GM12864 (cell line): ENCODE measurements around the gene NEU3.

Source experiments
- DNase-seq: peaks from one replicate; pipeline ENCODE4 v3.0.0-alpha.2; 2011; ENCODE audit warnings: low read depth
- H3K4me3 ChIP-seq: 2 replicates; pipeline ENCODE4 v1.5.1; 2011; ENCODE audit warnings: mild to moderate bottlenecking, low read depth, low read length, control low read depth
- TF ChIP-seq, protein P1 (sequence below): IDR thresholded peaks from 2 replicates; pipeline ENCODE4 v1.5.1; 2011; ENCODE audit warnings: low read depth, mild to moderate bottlenecking, moderate library complexity, low read length, control low read depth, inconsistent platforms; ENCODE audit errors: missing control alignments

NEU3 gene

DNA sequence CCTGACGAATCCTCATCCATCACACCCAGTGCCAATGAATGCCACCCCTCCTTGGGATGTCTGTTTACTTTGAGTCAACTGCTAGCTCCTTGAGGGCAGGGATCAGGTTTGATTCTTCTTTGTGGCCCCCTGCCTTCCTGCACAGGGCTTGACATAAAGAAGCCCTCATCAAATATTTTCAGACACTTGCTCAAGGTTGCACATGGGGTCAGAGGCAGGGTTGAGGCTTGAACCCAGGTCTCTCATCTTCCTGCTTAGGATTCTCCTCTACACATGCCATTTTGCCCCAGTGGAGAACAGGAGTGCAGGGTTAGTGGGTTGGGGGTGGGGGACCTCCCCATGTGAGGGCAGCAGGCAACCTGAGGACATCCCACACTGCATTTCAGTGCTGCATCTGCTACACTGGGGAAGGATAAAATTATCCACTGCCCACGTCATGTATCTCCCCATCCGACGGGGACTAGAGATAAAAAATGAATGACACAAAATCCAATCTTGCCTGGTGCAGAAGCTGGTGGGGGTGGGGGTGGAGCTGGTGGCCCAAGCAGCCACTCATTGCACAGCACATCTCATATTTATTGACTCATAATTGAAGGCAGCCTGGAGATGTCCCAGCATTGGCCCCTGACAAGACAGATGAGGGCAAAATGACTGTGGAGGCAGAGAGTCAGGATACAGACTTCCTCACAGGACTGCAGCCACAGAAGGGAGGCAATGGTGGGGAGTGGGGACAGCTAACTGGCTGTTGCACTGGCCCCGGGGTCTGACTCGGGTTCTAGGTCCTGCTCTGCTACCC lies 41.3 kb downstream of the NEU3 start:
- DNase-seq = no peak
- TF ChIP-seq, protein P1, sequence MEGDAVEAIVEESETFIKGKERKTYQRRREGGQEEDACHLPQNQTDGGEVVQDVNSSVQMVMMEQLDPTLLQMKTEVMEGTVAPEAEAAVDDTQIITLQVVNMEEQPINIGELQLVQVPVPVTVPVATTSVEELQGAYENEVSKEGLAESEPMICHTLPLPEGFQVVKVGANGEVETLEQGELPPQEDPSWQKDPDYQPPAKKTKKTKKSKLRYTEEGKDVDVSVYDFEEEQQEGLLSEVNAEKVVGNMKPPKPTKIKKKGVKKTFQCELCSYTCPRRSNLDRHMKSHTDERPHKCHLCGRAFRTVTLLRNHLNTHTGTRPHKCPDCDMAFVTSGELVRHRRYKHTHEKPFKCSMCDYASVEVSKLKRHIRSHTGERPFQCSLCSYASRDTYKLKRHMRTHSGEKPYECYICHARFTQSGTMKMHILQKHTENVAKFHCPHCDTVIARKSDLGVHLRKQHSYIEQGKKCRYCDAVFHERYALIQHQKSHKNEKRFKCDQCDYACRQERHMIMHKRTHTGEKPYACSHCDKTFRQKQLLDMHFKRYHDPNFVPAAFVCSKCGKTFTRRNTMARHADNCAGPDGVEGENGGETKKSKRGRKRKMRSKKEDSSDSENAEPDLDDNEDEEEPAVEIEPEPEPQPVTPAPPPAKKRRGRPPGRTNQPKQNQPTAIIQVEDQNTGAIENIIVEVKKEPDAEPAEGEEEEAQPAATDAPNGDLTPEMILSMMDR = no peak
- H3K4me3 ChIP-seq = no peak overlapping the region

DNA sequence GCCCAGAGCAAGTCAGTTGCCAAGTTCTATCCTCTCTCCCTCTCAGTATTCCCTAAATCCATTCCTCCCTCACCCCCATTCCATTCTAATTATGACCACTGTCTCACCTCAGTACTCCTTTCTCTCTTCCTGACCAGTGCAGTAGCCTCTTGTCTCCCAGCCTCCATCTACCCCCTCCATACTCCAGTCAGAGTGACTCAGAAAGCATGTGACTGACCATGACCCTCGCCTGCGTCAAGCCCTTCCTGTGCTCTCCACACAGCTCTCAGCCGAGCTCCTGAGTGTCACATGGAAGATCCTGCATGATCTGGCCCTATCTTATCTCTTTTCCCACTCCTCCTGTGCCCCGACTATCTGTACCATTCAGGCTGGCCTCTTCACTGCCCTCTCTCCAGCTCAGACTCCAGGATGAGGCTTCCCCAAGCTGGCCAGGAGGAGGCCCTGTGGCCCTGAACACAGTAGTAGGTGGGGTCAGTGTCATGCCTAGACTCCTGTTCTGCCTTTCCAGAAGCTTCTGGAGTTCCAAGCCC lies 42.6 kb downstream of the NEU3 start:
- TF ChIP-seq, protein P1 = no peak
- no peak for DNase-seq
- H3K4me3 ChIP-seq = no peak overlapping the region

DNA sequence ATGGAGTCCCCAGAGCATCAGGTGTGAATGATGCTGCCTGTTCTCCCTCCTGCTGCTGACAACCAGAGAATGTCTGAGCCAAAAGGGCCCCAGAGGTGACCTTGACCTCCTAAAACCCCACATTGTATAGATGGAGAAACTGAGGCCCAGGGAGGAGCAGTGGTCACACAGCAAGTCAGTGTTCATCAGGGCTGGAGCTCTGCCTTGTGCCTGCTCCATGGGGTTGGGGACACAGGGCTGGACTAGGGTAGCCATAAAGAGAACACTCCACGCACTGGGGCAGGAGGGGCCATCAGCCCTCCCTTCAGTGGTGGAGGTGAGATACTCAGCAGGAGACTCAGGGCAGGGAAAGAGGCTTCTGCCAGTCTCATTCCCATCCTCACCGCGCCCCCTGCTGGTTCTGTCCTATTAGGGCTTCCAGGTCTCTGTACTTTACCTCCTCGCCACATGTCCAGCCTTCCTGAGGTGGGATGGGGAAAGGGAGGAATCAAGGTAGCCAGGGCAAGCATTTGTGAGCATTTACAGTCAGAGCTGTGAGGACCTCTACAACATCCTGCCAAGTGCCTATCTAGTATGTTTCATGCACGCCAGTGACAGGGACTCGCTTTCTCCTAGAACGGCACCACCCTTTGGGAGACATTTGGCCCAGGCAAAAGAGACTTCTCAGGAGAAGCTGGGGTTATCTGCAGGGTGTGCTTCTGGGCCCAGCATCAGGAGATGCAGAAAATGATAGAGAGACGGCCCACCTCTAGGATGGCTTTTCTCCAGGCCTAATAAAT lies 43.2 kb downstream of the NEU3 start:
- H3K4me3 ChIP-seq = no peak overlapping the region
- DNase-seq = no peak
- TF ChIP-seq, protein P1 = peak; percentile 87

DNA sequence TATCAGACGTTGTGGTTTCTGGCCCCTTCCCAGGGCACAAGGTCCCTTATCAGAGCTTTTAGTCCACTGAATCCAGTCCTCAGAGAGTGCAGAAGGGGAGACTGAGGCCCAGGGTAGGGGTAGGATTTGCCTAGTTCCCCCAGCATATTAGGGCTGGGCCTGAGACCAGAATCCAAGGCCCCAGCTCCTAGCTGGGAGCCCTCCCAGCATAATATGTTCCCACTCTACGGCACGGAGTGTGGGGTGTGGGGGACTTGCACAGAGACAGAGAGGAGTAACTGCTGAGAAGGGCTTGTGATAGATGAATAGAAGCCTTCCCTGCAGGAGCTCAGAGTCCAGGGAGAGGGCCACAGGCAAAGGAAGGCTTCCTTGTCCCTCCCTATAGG lies 43.8 kb downstream of the NEU3 start:
- TF ChIP-seq, protein P1 = no peak
- DNase-seq = no peak

DNA sequence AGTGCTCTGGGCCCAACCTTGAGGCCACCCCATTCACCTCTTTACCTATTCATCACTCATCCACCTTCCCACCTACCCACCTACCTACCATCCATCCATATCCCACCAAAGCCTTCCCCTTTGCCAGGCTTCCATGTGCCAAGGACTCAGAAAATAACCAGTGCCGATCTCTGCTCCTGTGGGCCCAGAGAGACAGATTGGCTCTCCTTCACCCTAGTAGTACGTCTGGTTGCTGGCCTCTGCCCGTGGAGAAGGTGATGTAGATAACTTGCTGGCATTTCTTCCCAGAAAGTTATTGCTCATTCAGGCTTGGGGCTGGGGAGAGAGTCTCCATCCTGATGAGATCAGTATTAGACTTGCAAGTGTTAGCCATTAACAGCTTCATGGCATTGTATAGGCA lies 45.2 kb downstream of the NEU3 start:
- DNase-seq = no peak
- TF ChIP-seq, protein P1 = no peak
- H3K4me3 ChIP-seq = no peak overlapping the region

More for the DNA sequence above, 43.8 kb downstream of the NEU3 start:
- H3K4me3 ChIP-seq = no peak overlapping the region

DNA sequence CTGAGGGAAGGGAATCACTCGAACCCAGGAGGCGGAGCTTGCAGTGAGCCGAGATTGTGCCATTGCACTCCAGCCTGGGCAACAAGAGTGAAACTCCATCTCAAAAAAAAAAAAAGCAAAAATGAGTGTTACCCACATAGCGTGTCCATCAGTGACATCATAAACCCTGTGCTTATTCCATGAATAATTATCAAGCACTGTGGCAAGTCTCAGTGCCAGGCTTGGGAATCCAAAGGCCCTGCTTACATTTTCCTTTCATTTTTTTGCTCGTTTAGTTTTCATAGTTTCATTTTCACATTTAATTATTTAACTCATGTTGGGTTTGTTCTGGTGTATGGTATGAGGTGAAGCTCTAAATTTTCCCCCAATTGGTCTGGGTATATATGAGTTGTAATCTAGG lies 46.5 kb downstream of the NEU3 start:
- no peak overlapping the region for H3K4me3 ChIP-seq
- TF ChIP-seq, protein P1 = no peak
- DNase-seq = no peak
